SJCRH30 (cell line): ENCODE results near the gene HNRNPA2B1. TPM values are rescaled to one million over a fixed set of nuclear protein-coding genes. Genes with fewer than 3 reads are reported as not detected.

Experiments
- DNase-seq, 2 experiments: peaks; one replicate each; pipeline ENCODE4 v3.0.0-alpha.2; 2015 to 2020
- H3K27ac ChIP-seq: fragments of 250-450 bp; sonication (Bioruptor Pico); 2 replicates; pipeline ENCODE4 v1.5.1; 2020; ENCODE audit warnings: mild to moderate bottlenecking, moderate library complexity
- H3K27me3 ChIP-seq: fragments of 250-450 bp; sonication (Bioruptor Pico); 2 replicates; pipeline ENCODE4 v1.5.1; 2020; ENCODE audit warnings: mild to moderate bottlenecking, moderate library complexity
- H3K36me3 ChIP-seq: fragments of 250-450 bp; sonication (Bioruptor Pico); 2 replicates; pipeline ENCODE4 v1.5.1; 2020; ENCODE audit warnings: mild to moderate bottlenecking, moderate library complexity
- H3K4me1 ChIP-seq: fragments of 250-450 bp; sonication (Bioruptor Pico); 2 replicates; pipeline ENCODE4 v1.5.1; 2020; ENCODE audit warnings: mild to moderate bottlenecking, moderate library complexity
- H3K4me3 ChIP-seq: fragments of 250-450 bp; sonication (Bioruptor Pico); 2 replicates; pipeline ENCODE4 v1.5.1; 2020; ENCODE audit warnings: mild to moderate bottlenecking, moderate library complexity
- H3K9me3 ChIP-seq: fragments of 250-450 bp; sonication (Bioruptor Pico); replicated peaks from 2 replicates; pipeline ENCODE4 v1.5.1; 2020; ENCODE audit warnings: mild to moderate bottlenecking, moderate library complexity
- total RNA-seq: library from RNA; depleted of rRNA; stranded (reverse); fragments of >200 nt; shearing (Covaris generic); gene quantifications from 2 replicates; pipeline ENCODE4 v1.2.3, GENCODE V29; 2014; rRNA removed

The HNRNPA2B1 gene
- total RNA-seq, 1 experiment from 2014 or later: 863 TPM

GRCh38 chr7:26143298-26144048 lies 57.1 kb downstream of the HNRNPA2B1 start:
- no peaks in the 10 kb centered on the region for H3K36me3 ChIP-seq
- no peaks in the 10 kb centered on the region for H3K4me1 ChIP-seq
- no peaks in the 10 kb centered on the region for H3K27me3 ChIP-seq
- no peaks in the 10 kb centered on the region; the same call in 1 of the 2 replicates for H3K9me3 ChIP-seq
- H3K27ac ChIP-seq: no peak overlapping the region
- DNase-seq: no peak
- no peak overlapping the region for H3K4me3 ChIP-seq

- Histone ChIP-seq H3K36me3 (no peaks in the 10 kb centered on the region), H3K27ac (no peak overlapping the region), H3K4me3 (no peak overlapping the region), H3K4me1 (no peaks in the 10 kb centered on the region), H3K27me3 (no peaks in the 10 kb centered on the region), H3K9me3 (no peaks in the 10 kb centered on the region; the same call in 1 of the 2 replicates)
- DNase-seq: no peak
Measured at GRCh38 chr7:26141077-26141476, 59.5 kb downstream of the HNRNPA2B1 start.

- no peaks in the 10 kb centered on the region for H3K9me3 ChIP-seq
- no peak overlapping the region for H3K4me3 ChIP-seq
- no peaks in the 10 kb centered on the region for H3K4me1 ChIP-seq
- no peak for DNase-seq
- H3K27ac ChIP-seq: no peak overlapping the region
- H3K36me3 ChIP-seq: no peaks in the 10 kb centered on the region
- H3K27me3 ChIP-seq: no peaks in the 10 kb centered on the region
Measured at GRCh38 chr7:26140380-26140779, 60.2 kb downstream of the HNRNPA2B1 start.

Other genes with a start within 250 kb of the HNRNPA2B1 start
- gene NFE2L3, start 48.5 kb downstream of the HNRNPA2B1 start, total RNA-seq: not detected in 2 replicates
- 368 and 399 TPM in 2 replicates for gene CBX3, start 999 bp upstream of the HNRNPA2B1 start, total RNA-seq
- not detected in 2 replicates for gene SNX10, start 91.1 kb upstream of the HNRNPA2B1 start, total RNA-seq